ENCODE measurements around the gene AMT.
"Not testable (repeated sequence)": the region's sequence is repeated elsewhere in the genome, so short reads cannot be mapped to it uniquely, and the experiment has no call there.

AMT gene

GRCh38 chr3:49397470-49397869 is 24.8 kb downstream of the AMT start:
- in situ Hi-C loops (cut with MboI; ENCODE audit: low sequenced_read_pairs) = no loop called here

- in situ Hi-C loops (cut with MboI; ENCODE audit: low sequenced_read_pairs) = not testable (repeated sequence)
Measured at GRCh38 chr3:49391310-49391709, 31.0 kb downstream of the AMT start.

GRCh38 chr3:49389297-49389696 is 33.0 kb downstream of the AMT start:
- in situ Hi-C loops (cut with MboI; ENCODE audit: low sequenced_read_pairs) = no loop called here

- in situ Hi-C loops (cut with MboI; ENCODE audit: low sequenced_read_pairs) = no loop called here
Measured at GRCh38 chr3:49388289-49388820, 33.9 kb downstream of the AMT start.

- in situ Hi-C loops (cut with MboI; ENCODE audit: low sequenced_read_pairs) = no loop called here
Measured at GRCh38 chr3:49387721-49388120, 34.6 kb downstream of the AMT start.

- in situ Hi-C loops (cut with MboI; ENCODE audit: low sequenced_read_pairs) = no loop called here
Measured at GRCh38 chr3:49386056-49386756, 36.1 kb downstream of the AMT start.

- in situ Hi-C loops (cut with MboI; ENCODE audit: low sequenced_read_pairs) = no loop called here
Measured at GRCh38 chr3:49385617-49386016, 36.7 kb downstream of the AMT start.

- in situ Hi-C loops (cut with MboI; ENCODE audit: low sequenced_read_pairs) = no loop called here
Measured at GRCh38 chr3:49383387-49383786, 38.9 kb downstream of the AMT start.

- in situ Hi-C loops (cut with MboI; ENCODE audit: low sequenced_read_pairs) = no loop called here
Measured at GRCh38 chr3:49378249-49378895, 43.9 kb downstream of the AMT start.

- in situ Hi-C loops (cut with MboI; ENCODE audit: low sequenced_read_pairs) = no loop called here
Measured at GRCh38 chr3:49377483-49377882, 44.8 kb downstream of the AMT start.

GRCh38 chr3:49371946-49372345 is 50.3 kb downstream of the AMT start:
- in situ Hi-C loops (cut with MboI; ENCODE audit: low sequenced_read_pairs) = no loop called here

GRCh38 chr3:49370585-49371290 is 51.5 kb downstream of the AMT start:
- in situ Hi-C loops (cut with MboI; ENCODE audit: low sequenced_read_pairs) = no loop called here
